PC-3 (cell line): ENCODE results near the gene HMG20A.

Source experiments
- EZH2 ChIP-seq: fragments of 300-600 bp; sonication (generic); IDR thresholded peaks from one replicate; pipeline ENCODE4 v1.6.1; 2017; ENCODE audit warnings: antibody characterized with exemption, mild to moderate bottlenecking, low read length; ENCODE audit not compliant: unreplicated experiment
- EZH2phosphoT487 ChIP-seq: fragments of 300-600 bp; sonication (generic); IDR thresholded peaks from 2 replicates; pipeline ENCODE4 v1.6.1; 2018; ENCODE audit warnings: mild to moderate bottlenecking, antibody characterized with exemption, low read length, borderline replicate concordance
- TF ChIP-seq, protein P1 (sequence below): fragments of 300-600 bp; sonication (generic); conservative IDR thresholded peaks from 2 replicates; pipeline ENCODE4 v1.5.1; 2017; ENCODE audit warnings: antibody characterized with exemption, low read depth, mild to moderate bottlenecking, low read length

DNA sequence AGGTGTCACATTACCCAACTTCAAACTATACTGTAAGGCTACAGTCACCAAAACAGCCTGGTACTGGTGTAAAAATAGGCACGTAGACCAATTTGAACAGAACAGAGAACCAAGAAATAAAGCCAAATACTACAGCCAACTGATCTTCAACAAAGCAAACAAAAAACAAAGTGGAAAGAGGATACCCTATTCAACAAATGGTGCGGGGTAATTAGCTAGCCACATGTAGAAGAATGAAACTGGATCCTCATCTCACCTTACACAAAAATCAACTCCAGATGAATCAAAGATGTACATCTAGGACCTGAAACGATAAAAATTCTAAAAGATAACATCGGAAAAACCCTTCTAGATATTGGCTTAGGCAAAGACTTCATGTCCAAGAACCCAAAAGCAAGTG is 13.8 kb upstream of the HMG20A start:
- TF ChIP-seq, protein P1, sequence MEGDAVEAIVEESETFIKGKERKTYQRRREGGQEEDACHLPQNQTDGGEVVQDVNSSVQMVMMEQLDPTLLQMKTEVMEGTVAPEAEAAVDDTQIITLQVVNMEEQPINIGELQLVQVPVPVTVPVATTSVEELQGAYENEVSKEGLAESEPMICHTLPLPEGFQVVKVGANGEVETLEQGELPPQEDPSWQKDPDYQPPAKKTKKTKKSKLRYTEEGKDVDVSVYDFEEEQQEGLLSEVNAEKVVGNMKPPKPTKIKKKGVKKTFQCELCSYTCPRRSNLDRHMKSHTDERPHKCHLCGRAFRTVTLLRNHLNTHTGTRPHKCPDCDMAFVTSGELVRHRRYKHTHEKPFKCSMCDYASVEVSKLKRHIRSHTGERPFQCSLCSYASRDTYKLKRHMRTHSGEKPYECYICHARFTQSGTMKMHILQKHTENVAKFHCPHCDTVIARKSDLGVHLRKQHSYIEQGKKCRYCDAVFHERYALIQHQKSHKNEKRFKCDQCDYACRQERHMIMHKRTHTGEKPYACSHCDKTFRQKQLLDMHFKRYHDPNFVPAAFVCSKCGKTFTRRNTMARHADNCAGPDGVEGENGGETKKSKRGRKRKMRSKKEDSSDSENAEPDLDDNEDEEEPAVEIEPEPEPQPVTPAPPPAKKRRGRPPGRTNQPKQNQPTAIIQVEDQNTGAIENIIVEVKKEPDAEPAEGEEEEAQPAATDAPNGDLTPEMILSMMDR: no peak
- TF ChIP-seq EZH2: no peak
- TF ChIP-seq EZH2phosphoT487: no peak
